Hepatocyte (in vitro differentiated cells): Measurements from ENCODE around the gene ENDOD1. TPM values are rescaled to one million over a fixed set of nuclear protein-coding genes. Genes with fewer than 3 reads are reported as not detected.

Experiments used
- DNase-seq: peaks from one replicate; pipeline ENCODE4 v3.0.0-alpha.2; 2016; ENCODE audit warnings: low spot score
- H2AFZ ChIP-seq: fragments of 200-600 bp; sonication (generic); 2 replicates; pipeline ENCODE4 v1.6.0; 2016; ENCODE audit warnings: antibody characterized with exemption, mild to moderate bottlenecking
- H3K27ac ChIP-seq: fragments of 200-600 bp; sonication (generic); 2 replicates; pipeline ENCODE4 v1.5.1; 2016; ENCODE audit warnings: mild to moderate bottlenecking
- H3K27me3 ChIP-seq: fragments of 200-600 bp; sonication (generic); 2 replicates; pipeline ENCODE4 v1.6.1; 2016
- H3K36me3 ChIP-seq: fragments of 200-600 bp; sonication (generic); replicated peaks from 2 replicates; pipeline ENCODE4 v1.5.1; 2016; ENCODE audit warnings: low read depth; ENCODE audit not compliant: insufficient read depth
- H3K4me1 ChIP-seq: fragments of 200-600 bp; sonication (generic); 2 replicates; pipeline ENCODE4 v1.5.1; 2016; ENCODE audit warnings: mild to moderate bottlenecking, moderate library complexity; ENCODE audit not compliant: insufficient read depth
- H3K4me2 ChIP-seq: fragments of 200-600 bp; sonication (generic); 2 replicates; pipeline ENCODE4 v1.6.0; 2016
- H3K4me3 ChIP-seq: fragments of 200-600 bp; sonication (generic); 2 replicates; pipeline ENCODE4 v1.5.1; 2016; ENCODE audit warnings: mild to moderate bottlenecking
- H3K79me2 ChIP-seq: fragments of 200-600 bp; sonication (generic); 2 replicates; pipeline ENCODE4 v1.6.0; 2017; ENCODE audit warnings: mild to moderate bottlenecking
- H3K9me2 ChIP-seq: fragments of 200-600 bp; sonication (generic); replicated peaks from 2 replicates; pipeline ENCODE4 v1.6.0; 2017; ENCODE audit warnings: mild to moderate bottlenecking; ENCODE audit not compliant: insufficient read depth
- H3K9me3 ChIP-seq: fragments of 200-600 bp; sonication (generic); 2 replicates; pipeline ENCODE4 v1.5.1; 2016; ENCODE audit warnings: low read depth, mild to moderate bottlenecking
- H4K20me1 ChIP-seq: fragments of 200-600 bp; sonication (generic); 2 replicates; pipeline ENCODE4 v1.6.0; 2016; ENCODE audit warnings: mild to moderate bottlenecking; ENCODE audit not compliant: insufficient read depth, poor library complexity, severe bottlenecking
- CTCF ChIP-seq: fragments of 200-600 bp; sonication (generic); IDR thresholded peaks from 2 replicates; pipeline ENCODE4 v1.5.1; 2016; ENCODE audit warnings: antibody characterized with exemption, mild to moderate bottlenecking; ENCODE audit not compliant: poor library complexity
- EZH2 ChIP-seq: fragments of 200-600 bp; sonication (generic); IDR thresholded peaks from 2 replicates; pipeline ENCODE4 v1.6.1; 2016; ENCODE audit warnings: antibody characterized with exemption, mild to moderate bottlenecking, borderline replicate concordance
- EZH2phosphoT487 ChIP-seq: fragments of 200-600 bp; sonication (generic); IDR thresholded peaks from one replicate; pipeline ENCODE4 v1.6.1; 2018; ENCODE audit warnings: antibody characterized with exemption, mild to moderate bottlenecking, low read depth, moderate library complexity; ENCODE audit not compliant: unreplicated experiment, severe bottlenecking
- WGBS: methylation state at CpG from one replicate; pipeline ENCODE4 v1.1.6; 2016; ENCODE audit warnings: low lambda C conversion rate; ENCODE audit errors: missing lambda C conversion rate; 5-methylcytosine and 5-hydroxymethylcytosine counted together
- polyA plus RNA-seq: library from polyadenylated mRNA; unstranded; fragments of >200 nt; fragmentation: Nextera tagmentation; extraction: Ambion mirVana; gene quantifications from 2 replicates; pipeline ENCODE4 v1.2.1, GENCODE V29; 2016
- total RNA-seq: library from RNA; depleted of rRNA; stranded (reverse); fragments of >200 nt; gene quantifications from 2 replicates; pipeline ENCODE4 v1.2.3, GENCODE V29; 2014

ENDOD1 gene
- total and polyA plus RNA-seq, 2 experiments from 2014 or later, result 10.4 to 26.6 TPM

- Histone ChIP-seq H4K20me1 (peaks cover 5% of the 10 kb centered on the region), H3K4me2 (peak overlapping the region; percentile 70), H3K9me3 (no peaks in the 10 kb centered on the region), H3K4me3 (peak overlapping the region; percentile 93), H3K27ac (peak overlapping the region; percentile 99), H2AFZ (peak overlapping the region; percentile 63), H3K27me3 (no peaks in the 10 kb centered on the region), H3K9me2 (no peaks in the 10 kb centered on the region), H3K36me3 (no peaks in the 10 kb centered on the region), H3K4me1 (peaks cover 6% of the 10 kb centered on the region), H3K79me2 (peaks cover 37% of the 10 kb centered on the region)
- TF ChIP-seq EZH2phosphoT487 (no peak), CTCF (no peak), EZH2 (no peak)
- DNase-seq, result no peak
- WGBS, result 1% methylated on average over 16 of the region's 16 CpGs
These were observed 21.8 kb upstream of the ENDOD1 start for GRCh38 chr11:95067841-95068219.

- Histone ChIP-seq H2AFZ (peak overlapping the region; percentile 63), H3K79me2 (peaks cover 37% of the 10 kb centered on the region), H3K27me3 (no peaks in the 10 kb centered on the region), H3K4me3 (peak overlapping the region; percentile 93), H3K27ac (peak overlapping the region; percentile 99), H3K9me3 (no peaks in the 10 kb centered on the region), H3K9me2 (no peaks in the 10 kb centered on the region), H3K4me1 (peaks cover 6% of the 10 kb centered on the region), H3K36me3 (no peaks in the 10 kb centered on the region), H3K4me2 (peak overlapping the region; percentile 70), H4K20me1 (peaks cover 5% of the 10 kb centered on the region)
- DNase-seq, result peak; percentile 91
- TF ChIP-seq EZH2 (no peak), EZH2phosphoT487 (no peak), CTCF (no peak)
- 5% methylated on average over 5 of the region's 5 CpGs for WGBS
These were observed 21.1 kb upstream of the ENDOD1 start for GRCh38 chr11:95068549-95068948.

- H3K27ac ChIP-seq, result no peak overlapping the region
- H4K20me1 ChIP-seq, result peaks cover 5% of the 10 kb centered on the region
- H2AFZ ChIP-seq, result no peak overlapping the region
- H3K4me1 ChIP-seq, result peaks cover 6% of the 10 kb centered on the region
- no peaks in the 10 kb centered on the region for H3K9me2 ChIP-seq
- TF ChIP-seq EZH2, result no peak
- TF ChIP-seq EZH2phosphoT487, result no peak
- TF ChIP-seq CTCF, result no peak
- whole genome bisulfite sequencing, result 96% methylated on average over 1 of the region's 1 CpG
- H3K9me3 ChIP-seq, result no peaks in the 10 kb centered on the region
- H3K27me3 ChIP-seq, result no peaks in the 10 kb centered on the region
- peaks cover 37% of the 10 kb centered on the region for H3K79me2 ChIP-seq
- peak overlapping the region; percentile 70 for H3K4me2 ChIP-seq
- H3K36me3 ChIP-seq, result no peaks in the 10 kb centered on the region
- no peak overlapping the region for H3K4me3 ChIP-seq
- DNase-seq, result no peak
These were observed 19.2 kb upstream of the ENDOD1 start for GRCh38 chr11:95070471-95070870.

GRCh38 chr11:95072948-95073347, 16.7 kb upstream of the ENDOD1 start:
- H3K4me2 ChIP-seq, result no peak overlapping the region
- H3K4me3 ChIP-seq, result no peak overlapping the region
- H4K20me1 ChIP-seq, result peaks cover 5% of the 10 kb centered on the region
- no peaks in the 10 kb centered on the region for H3K27me3 ChIP-seq
- no peaks in the 10 kb centered on the region for H3K9me3 ChIP-seq
- no peaks in the 10 kb centered on the region for H3K36me3 ChIP-seq
- TF ChIP-seq EZH2, result no peak
- TF ChIP-seq EZH2phosphoT487, result no peak
- TF ChIP-seq CTCF, result no peak
- no peak for DNase-seq
- H3K27ac ChIP-seq, result no peak overlapping the region
- H2AFZ ChIP-seq, result no peak overlapping the region
- peaks cover 34% of the 10 kb centered on the region for H3K79me2 ChIP-seq
- no peaks in the 10 kb centered on the region for H3K9me2 ChIP-seq
- peaks cover 6% of the 10 kb centered on the region for H3K4me1 ChIP-seq
